K562 (cell line): ENCODE measurements around the gene CLCN6. TPM values are rescaled to one million over a fixed set of nuclear protein-coding genes. Genes with fewer than 3 reads are reported as not detected.
A peak's percentile ranks its signal among the peaks of the same experiment; 100 is the strongest.

Source experiments
- ARID1B ChIP-seq: fragments of 450-650 bp; IDR thresholded peaks from 2 replicates; pipeline ENCODE4 v1.6.1; 2016; ENCODE audit warnings: antibody characterized with exemption, mild to moderate bottlenecking, inconsistent platforms
- CBFA2T3 ChIP-seq: fragments of 450-650 bp; IDR thresholded peaks from 2 replicates; pipeline ENCODE4 v1.6.1; 2017
- CCAR2 ChIP-seq: fragments of 200-400 bp; formaldehyde crosslinking; IDR thresholded peaks from 2 replicates; pipeline ENCODE4 v1.6.1; 2017; ENCODE audit warnings: mild to moderate bottlenecking, low read depth, low read length
- CHCHD3 ChIP-seq: fragments of 250-450 bp; sonication (Bioruptor Pico); IDR thresholded peaks from 2 replicates; pipeline ENCODE4 v2.1.2; 2022; ENCODE audit warnings: mild to moderate bottlenecking
- CREBBP ChIP-seq: IDR thresholded peaks from one replicate; pipeline ENCODE4 v1.6.1; 2012; ENCODE audit warnings: low read depth, mild to moderate bottlenecking, control low read depth, inconsistent platforms, low read length
- ETV6 ChIP-seq, 3 experiments: fragments of 150-350 bp in 1 of 3; sonication (generic) in 1 of 3; formaldehyde crosslinking in 1 of 3; IDR thresholded peaks; 2 replicates each; pipeline versions ENCODE4 v1.6.1 to v1.8.0; 2014 to 2022; ENCODE audit warnings: borderline replicate concordance in 2 of 3, low read depth in 2 of 3, antibody characterized with exemption in 1 of 3, low read length in 1 of 3, mild to moderate bottlenecking in 1 of 3, missing genetic modification reagents in 1 of 3
- GABPB1 ChIP-seq: sonication (generic); formaldehyde crosslinking; IDR thresholded peaks from 2 replicates; pipeline ENCODE4 v1.8.0; 2022; ENCODE audit warnings: mild to moderate bottlenecking, missing genetic modification reagents
- HDAC2 ChIP-seq: fragments of 450-650 bp; IDR thresholded peaks from 2 replicates; pipeline ENCODE4 v1.6.1; 2016; ENCODE audit warnings: mild to moderate bottlenecking
- LARP7 ChIP-seq: fragments of 450-650 bp; IDR thresholded peaks from 2 replicates; pipeline ENCODE4 v1.6.1; 2016
- MAFG ChIP-seq: fragments of 450-650 bp; conservative IDR thresholded peaks from 2 replicates; pipeline ENCODE4 v1.6.1; 2016; ENCODE audit warnings: missing genetic modification characterization, missing compliant biosample characterization
- MCM7 ChIP-seq, 2 experiments: fragments of 450-650 bp; IDR thresholded peaks; 2 replicates each; pipeline ENCODE4 v1.6.1; 2016 to 2018
- MYC ChIP-seq, 2 experiments: fragments of 250-450 bp in 1 of 2; sonication (Bioruptor Pico) in 1 of 2; IDR thresholded peaks; 2 replicates each; pipeline versions ENCODE4 v1.5.1 to v1.6.1; 2012 to 2021; ENCODE audit warnings: low read depth in 2 of 2, borderline replicate concordance in 1 of 2, improper control_type of control experiment in 1 of 2, low read length in 1 of 2, mild to moderate bottlenecking in 1 of 2, moderate library complexity in 1 of 2
- POLR2G ChIP-seq: fragments of 200-400 bp; formaldehyde crosslinking; IDR thresholded peaks from 2 replicates; pipeline ENCODE4 v1.6.1; 2017; ENCODE audit warnings: low read depth, mild to moderate bottlenecking, antibody characterized with exemption, low read length, moderate library complexity
- RCOR1 ChIP-seq, 2 experiments: IDR thresholded peaks; 2 replicates each; pipeline ENCODE4 v1.6.1; 2012; ENCODE audit warnings: low read depth in 2 of 2, low read length in 2 of 2, borderline replicate concordance in 1 of 2, improper control_type of control experiment in 1 of 2
- RFX7 ChIP-seq: fragments of 250-450 bp; sonication (Bioruptor Pico); IDR thresholded peaks from 2 replicates; pipeline ENCODE4 v1.5.1; 2021; ENCODE audit warnings: mild to moderate bottlenecking
- SMAD4 ChIP-seq: fragments of 250-450 bp; sonication (Bioruptor Pico); conservative IDR thresholded peaks from 2 replicates; pipeline ENCODE4 v1.8.0; 2021; ENCODE audit warnings: inconsistent platforms, mild to moderate bottlenecking, moderate library complexity
- ZNF311 ChIP-seq: fragments of 250-450 bp; sonication (Bioruptor Pico); IDR thresholded peaks from 2 replicates; pipeline ENCODE4 v1.4.0; 2020; ENCODE audit warnings: mild to moderate bottlenecking, moderate library complexity
- polyA plus RNA-seq, 8 experiments: library from polyadenylated mRNA; depleted of rRNA in 4 of 8; stranded (reverse) in 5 of 8; unstranded in 3 of 8; fragments of >200 nt; fragmentation: Nextera tagmentation in 2 of 8; fragmentation: Illumina TruSeq in 1 of 8; extraction: Ambion mirVana in 2 of 8; extraction: Trizol in 1 of 8; gene quantifications; 2 replicates each; pipeline versions ENCODE4 v1.2.1 to v1.2.3, GENCODE V29; 2011 to 2014; ENCODE audit warnings: inconsistent platforms in 1 of 8, missing spikeins in 1 of 8
- total RNA-seq, 7 experiments: library from RNA; depleted of rRNA in 6 of 7; stranded (reverse); fragments of >200 nt in 6 of 7; fragmentation: Illumina TruSeq in 2 of 7; extraction: Trizol in 2 of 7; gene quantifications; 2 replicates each; pipeline versions ENCODE4 v1.2.1 to v1.2.3, GENCODE V29; 2011 to 2021; ENCODE audit warnings: low replicate concordance in 1 of 7
- TF ChIP-seq, protein P1 (sequence below): fragments of 450-650 bp; IDR thresholded peaks from 2 replicates; pipeline ENCODE4 v1.6.1; 2017; ENCODE audit warnings: mild to moderate bottlenecking, moderate library complexity
- TF ChIP-seq, protein P2 (sequence below): sonication (generic); formaldehyde crosslinking; IDR thresholded peaks from 2 replicates; pipeline ENCODE4 v1.8.1; 2023; ENCODE audit warnings: mild to moderate bottlenecking, missing genetic modification reagents, moderate library complexity
- TF ChIP-seq, protein P3 (sequence below): fragments of 450-650 bp; formaldehyde crosslinking; IDR thresholded peaks from 2 replicates; pipeline ENCODE4 v1.4.0; 2022; ENCODE audit warnings: missing genetic modification characterization
- TF ChIP-seq, protein P4 (sequence below), 2 experiments: IDR thresholded peaks; 2 replicates each; pipeline ENCODE4 v1.6.1; 2011; ENCODE audit warnings: borderline replicate concordance in 1 of 2, control low read depth in 1 of 2, low read depth in 1 of 2, low read length in 1 of 2, mild to moderate bottlenecking in 1 of 2, mixed read lengths in 1 of 2, moderate library complexity in 1 of 2; ENCODE audit not compliant: insufficient read depth in 1 of 2, insufficient read length in 1 of 2, poor library complexity in 1 of 2, severe bottlenecking in 1 of 2; ENCODE audit errors: extremely low read depth in 1 of 2

CLCN6 gene
- total and polyA plus RNA-seq, 9 of the 15 experiments (the other 6 are each of a cell fraction or from before 2014, with no cell fraction given): 2.0 to 21.8 (median 13.6) TPM

DNA sequence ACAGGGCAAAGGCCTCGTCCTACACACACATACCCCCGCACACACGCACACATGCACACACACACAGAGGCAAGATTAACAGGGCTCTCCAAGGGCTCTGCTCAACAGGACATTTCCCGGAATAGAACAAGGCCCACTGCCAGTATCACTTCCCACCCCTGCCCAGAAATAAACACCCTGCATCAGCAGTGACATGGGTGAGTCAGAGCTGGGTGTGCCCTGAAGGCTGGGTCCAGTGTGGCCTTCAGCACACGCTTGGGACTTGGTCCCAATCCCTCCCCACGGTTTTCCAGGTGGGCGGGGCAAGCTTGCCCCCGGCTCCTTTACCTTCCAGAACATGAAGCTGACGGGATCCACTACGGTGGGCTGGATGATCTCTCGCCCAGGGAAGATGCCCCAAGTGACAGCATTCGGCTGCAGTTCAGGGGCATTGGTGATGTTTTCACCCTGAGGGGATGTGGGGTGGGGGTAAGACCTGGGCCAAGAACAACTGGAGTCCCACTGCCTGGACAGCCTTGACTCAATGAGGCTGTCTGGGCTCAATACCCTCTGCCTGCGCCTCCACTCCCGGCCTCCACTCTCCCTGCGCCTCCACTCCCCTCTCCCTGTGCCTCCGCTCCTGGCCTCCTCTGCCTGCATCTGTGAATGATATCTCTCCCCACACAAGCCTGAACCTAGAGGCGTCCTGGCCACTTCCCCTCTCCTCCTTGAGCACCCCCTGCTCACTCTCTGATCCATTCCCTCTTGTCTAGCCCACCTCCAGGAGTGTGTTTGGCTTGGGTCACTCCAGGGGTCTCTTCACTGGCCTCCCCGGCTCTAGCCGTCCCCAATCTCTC is 14.9 kb upstream of the CLCN6 start (continued):
- TF ChIP-seq, protein P1, sequence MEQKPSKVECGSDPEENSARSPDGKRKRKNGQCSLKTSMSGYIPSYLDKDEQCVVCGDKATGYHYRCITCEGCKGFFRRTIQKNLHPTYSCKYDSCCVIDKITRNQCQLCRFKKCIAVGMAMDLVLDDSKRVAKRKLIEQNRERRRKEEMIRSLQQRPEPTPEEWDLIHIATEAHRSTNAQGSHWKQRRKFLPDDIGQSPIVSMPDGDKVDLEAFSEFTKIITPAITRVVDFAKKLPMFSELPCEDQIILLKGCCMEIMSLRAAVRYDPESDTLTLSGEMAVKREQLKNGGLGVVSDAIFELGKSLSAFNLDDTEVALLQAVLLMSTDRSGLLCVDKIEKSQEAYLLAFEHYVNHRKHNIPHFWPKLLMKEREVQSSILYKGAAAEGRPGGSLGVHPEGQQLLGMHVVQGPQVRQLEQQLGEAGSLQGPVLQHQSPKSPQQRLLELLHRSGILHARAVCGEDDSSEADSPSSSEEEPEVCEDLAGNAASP: no peak
- TF ChIP-seq, protein P2, sequence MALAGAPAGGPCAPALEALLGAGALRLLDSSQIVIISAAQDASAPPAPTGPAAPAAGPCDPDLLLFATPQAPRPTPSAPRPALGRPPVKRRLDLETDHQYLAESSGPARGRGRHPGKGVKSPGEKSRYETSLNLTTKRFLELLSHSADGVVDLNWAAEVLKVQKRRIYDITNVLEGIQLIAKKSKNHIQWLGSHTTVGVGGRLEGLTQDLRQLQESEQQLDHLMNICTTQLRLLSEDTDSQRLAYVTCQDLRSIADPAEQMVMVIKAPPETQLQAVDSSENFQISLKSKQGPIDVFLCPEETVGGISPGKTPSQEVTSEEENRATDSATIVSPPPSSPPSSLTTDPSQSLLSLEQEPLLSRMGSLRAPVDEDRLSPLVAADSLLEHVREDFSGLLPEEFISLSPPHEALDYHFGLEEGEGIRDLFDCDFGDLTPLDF (CRISPR knock-in tag): no peak
- TF ChIP-seq ETV6 (IDR thresholded peaks at IDR 0.05; ENCODE audit: borderline replicate concordance in 1 of 2, low read depth in 2 of 2, low read length in 1 of 2): peak in 1 of 2 experiments; percentile 70; a peak in 1 of 4 replicates
- no peak for TF ChIP-seq ETV6 (CRISPR knock-in tag; IDR thresholded peaks at IDR 0.05; ENCODE audit: borderline replicate concordance)
- TF ChIP-seq MAFG (tag): peak; percentile 48; the same call in 1 of the 2 replicates
- no peak for TF ChIP-seq CREBBP
- TF ChIP-seq, protein P3, sequence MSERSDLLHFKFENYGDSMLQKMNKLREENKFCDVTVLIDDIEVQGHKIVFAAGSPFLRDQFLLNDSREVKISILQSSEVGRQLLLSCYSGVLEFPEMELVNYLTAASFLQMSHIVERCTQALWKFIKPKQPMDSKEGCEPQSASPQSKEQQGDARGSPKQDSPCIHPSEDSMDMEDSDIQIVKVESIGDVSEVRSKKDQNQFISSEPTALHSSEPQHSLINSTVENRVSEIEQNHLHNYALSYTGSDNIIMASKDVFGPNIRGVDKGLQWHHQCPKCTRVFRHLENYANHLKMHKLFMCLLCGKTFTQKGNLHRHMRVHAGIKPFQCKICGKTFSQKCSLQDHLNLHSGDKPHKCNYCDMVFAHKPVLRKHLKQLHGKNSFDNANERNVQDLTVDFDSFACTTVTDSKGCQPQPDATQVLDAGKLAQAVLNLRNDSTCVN (CRISPR knock-in tag): peak; percentile 57; the same call in 1 of the 2 replicates
- 0 out of 2 replicates have a peak, but pooled peaks have one; percentile 19 for TF ChIP-seq MYC (IDR thresholded peaks at IDR 0.05; ENCODE audit: low read depth, low read length)
- no peak for TF ChIP-seq MYC (CRISPR knock-in tag; IDR thresholded peaks at IDR 0.05; ENCODE audit: borderline replicate concordance, low read depth)
- TF ChIP-seq ARID1B: peak; percentile 79
- TF ChIP-seq, protein P4, sequence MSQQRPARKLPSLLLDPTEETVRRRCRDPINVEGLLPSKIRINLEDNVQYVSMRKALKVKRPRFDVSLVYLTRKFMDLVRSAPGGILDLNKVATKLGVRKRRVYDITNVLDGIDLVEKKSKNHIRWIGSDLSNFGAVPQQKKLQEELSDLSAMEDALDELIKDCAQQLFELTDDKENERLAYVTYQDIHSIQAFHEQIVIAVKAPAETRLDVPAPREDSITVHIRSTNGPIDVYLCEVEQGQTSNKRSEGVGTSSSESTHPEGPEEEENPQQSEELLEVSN (IDR thresholded peaks at IDR 0.05; ENCODE audit: borderline replicate concordance in 1 of 2, extremely low read depth in 1 of 2, insufficient read depth in 1 of 2, insufficient read length in 1 of 2, low read depth in 1 of 2, low read length in 1 of 2, poor library complexity in 1 of 2, severe bottlenecking in 1 of 2): peak in 1 of 2 experiments; percentile 23
- no peak for TF ChIP-seq LARP7
- TF ChIP-seq CBFA2T3: peak; percentile 73
- TF ChIP-seq POLR2G: peak; percentile 75
- TF ChIP-seq MCM7 (IDR thresholded peaks at IDR 0.05): no peak
- TF ChIP-seq GABPB1 (CRISPR knock-in tag): 0 out of 2 replicates have a peak, but pooled peaks have one; percentile 27
- peak in 1 of 2 experiments; percentile 5; a peak in 1 of 4 replicates for TF ChIP-seq RCOR1 (IDR thresholded peaks at IDR 0.05; ENCODE audit: borderline replicate concordance in 1 of 2, low read depth in 2 of 2, low read length in 2 of 2)
- TF ChIP-seq SMAD4 (CRISPR knock-in tag): 0 out of 2 replicates have a peak, but pooled peaks have one; percentile 52
- TF ChIP-seq RFX7 (CRISPR knock-in tag): no peak
- TF ChIP-seq CHCHD3 (CRISPR knock-in tag): no peak
- 0 out of 2 replicates have a peak, but pooled peaks have one; percentile 44 for TF ChIP-seq HDAC2
- no peak for TF ChIP-seq ZNF311 (CRISPR knock-in tag)
- TF ChIP-seq CCAR2: no peak
